GM12874 (cell line): Measurements from ENCODE around the gene COL18A1.

ENCODE experiments used
- CTCF ChIP-seq: IDR thresholded peaks from 2 replicates; pipeline ENCODE4 v1.5.1; 2011; ENCODE audit warnings: low read depth, mild to moderate bottlenecking, control low read depth, low read length, moderate library complexity; ENCODE audit not compliant: insufficient read depth

COL18A1 gene

GRCh38 chr21:45387506-45387905 lies 17.5 kb upstream of the COL18A1 start:
- no peak for TF ChIP-seq CTCF

GRCh38 chr21:45388011-45388521 lies 16.9 kb upstream of the COL18A1 start:
- no peak for TF ChIP-seq CTCF

GRCh38 chr21:45388611-45389296 lies 16.2 kb upstream of the COL18A1 start:
- no peak for TF ChIP-seq CTCF

GRCh38 chr21:45390121-45390751 lies 14.7 kb upstream of the COL18A1 start:
- no peak for TF ChIP-seq CTCF

GRCh38 chr21:45390831-45391742 lies 13.9 kb upstream of the COL18A1 start:
- TF ChIP-seq CTCF = no peak

GRCh38 chr21:45391743-45392572 lies 13.0 kb upstream of the COL18A1 start:
- no peak for TF ChIP-seq CTCF
